Subcutaneous abdominal adipose tissue (tissue), 5 donors: ENCODE data around the gene NEURL2.

Source experiments
- H3K27ac ChIP-seq: one replicate; pipeline ENCODE4 v1.7.0; 2013; ENCODE audit warnings: low read depth, mild to moderate bottlenecking, inconsistent platforms, low read length, moderate library complexity
- H3K27me3 ChIP-seq, 5 donors: one replicate each; pipeline ENCODE4 v1.7.0; 2013; ENCODE audit warnings: low read length in 5 of 5, inconsistent platforms in 1 of 5; ENCODE audit not compliant: control insufficient read depth in 5 of 5, insufficient read depth in 4 of 5
- H3K36me3 ChIP-seq, 5 donors: one replicate each; pipeline ENCODE4 v1.7.0; 2013; ENCODE audit warnings: low read length in 5 of 5; ENCODE audit not compliant: control insufficient read depth in 5 of 5, insufficient read depth in 5 of 5
- H3K4me1 ChIP-seq, 5 donors: one replicate each; pipeline ENCODE4 v1.7.0; 2013; ENCODE audit warnings: low read length in 5 of 5, mild to moderate bottlenecking in 3 of 5, moderate library complexity in 1 of 5; ENCODE audit not compliant: control insufficient read depth in 5 of 5, insufficient read depth in 5 of 5
- H3K4me3 ChIP-seq, 5 donors: one replicate each; pipeline ENCODE4 v1.7.0; 2013; ENCODE audit warnings: low read length in 5 of 5, low read depth in 1 of 5
- H3K9ac ChIP-seq, 5 donors: one replicate each; pipeline ENCODE4 v1.7.0; 2013; ENCODE audit warnings: low read length in 5 of 5, mild to moderate bottlenecking in 4 of 5, moderate library complexity in 3 of 5
- H3K9me3 ChIP-seq, 5 donors: one replicate each; pipeline ENCODE4 v1.7.0; 2013; ENCODE audit warnings: low read length in 5 of 5; ENCODE audit not compliant: control insufficient read depth in 5 of 5
- donor health status: healthy.
- donor health status: healthy.
- donor health status: healthy.
- donor health status: healthy.
- donor health status: healthy.

The NEURL2 gene

DNA sequence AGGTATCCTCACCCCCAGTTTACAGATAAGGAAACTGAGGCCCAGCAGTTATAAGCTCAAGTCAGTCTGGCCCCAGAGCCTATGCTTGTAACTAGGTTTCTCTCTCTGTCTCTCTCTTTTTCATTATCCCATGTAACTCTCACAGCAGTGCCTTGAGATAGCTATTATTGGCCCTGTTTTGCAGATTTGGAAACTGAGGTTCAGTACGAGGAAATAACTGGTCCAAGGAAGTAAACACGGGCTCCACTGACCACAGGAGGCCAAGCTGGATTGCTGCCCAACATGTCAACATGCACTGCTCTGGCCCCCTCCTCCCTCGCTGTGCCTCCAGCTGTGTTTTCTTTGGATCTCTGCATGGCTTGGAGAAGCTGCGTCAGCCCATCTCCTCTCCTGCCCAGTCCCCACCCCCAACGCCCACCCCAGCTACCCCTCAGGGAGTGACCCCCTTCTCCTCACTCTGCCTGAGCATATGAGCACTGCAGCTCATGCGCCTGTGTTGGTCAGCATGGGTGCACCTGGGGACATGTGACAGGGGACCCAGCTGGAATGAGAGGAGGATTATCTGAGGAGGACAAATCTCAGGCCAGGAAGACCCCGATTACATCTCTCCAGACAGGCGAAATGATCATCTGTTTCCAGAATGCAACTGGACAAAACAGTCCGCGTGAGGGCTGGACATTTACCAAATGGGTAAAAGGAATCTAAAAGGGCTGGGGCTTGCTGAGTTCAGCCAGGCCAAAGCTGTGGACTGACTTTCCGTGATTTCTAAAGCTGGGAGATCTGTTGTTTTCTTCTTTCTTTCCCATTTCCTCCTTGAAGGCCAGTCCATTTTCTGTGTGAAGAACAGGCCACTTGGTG, 28.8 kb upstream of the NEURL2 start:
- Histone ChIP-seq H3K4me1 (peaks cover 7 to 59% (median 57%) of the 10 kb centered on the region in 5 donors), H3K9me3 (no peaks in the 10 kb centered on the region), H3K36me3 (no peaks in the 10 kb centered on the region), H3K27ac (peak overlapping the region; percentile 74), H3K9ac (peak overlapping the region; percentile 38 to 60 (median 56)), H3K27me3 (no peaks in the 10 kb centered on the region), H3K4me3 (peak overlapping the region in 4 of 5 donors; percentile 2 to 25 (median 17))

- H3K4me3 ChIP-seq: peak overlapping the region in 1 of 5 donors; percentile 12
Measured at GRCh38 chr20:45918779-45919537, 27.9 kb upstream of the NEURL2 start.

DNA sequence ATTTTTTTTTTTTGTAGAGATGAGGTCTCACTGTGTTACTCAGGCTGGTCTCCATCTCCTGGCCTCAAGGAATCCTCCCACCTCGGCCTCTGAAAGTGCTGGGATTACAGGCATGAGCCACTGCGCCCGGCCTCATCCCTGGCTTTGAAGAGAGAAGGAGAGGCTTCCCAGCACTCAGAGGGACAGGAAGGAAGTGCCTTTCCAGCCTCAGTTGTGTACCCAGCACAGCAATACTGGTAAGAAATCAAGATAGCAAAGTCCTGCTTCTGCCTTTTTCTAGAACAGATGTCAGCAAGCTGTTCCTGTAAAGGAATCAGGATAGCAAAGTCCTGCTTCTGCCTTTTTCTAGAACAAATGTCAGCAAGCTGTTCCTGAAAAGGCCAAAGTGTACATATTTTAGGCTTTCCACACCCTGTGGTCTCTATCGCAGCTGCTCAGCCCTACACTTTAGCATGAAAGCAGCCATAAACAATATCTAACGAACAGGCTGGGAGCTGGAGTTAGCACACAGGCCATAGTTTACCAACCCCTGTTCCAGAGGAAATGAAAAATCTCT, 27.3 kb upstream of the NEURL2 start:
- Histone ChIP-seq H3K4me3 (no peak overlapping the region), H3K9ac (peak overlapping the region in 2 of 5 donors; percentile 16 to 62), H3K36me3 (no peaks in the 10 kb centered on the region), H3K27me3 (no peaks in the 10 kb centered on the region), H3K27ac (peak overlapping the region; percentile 66), H3K4me1 (peaks cover 5 to 55% (median 45%) of the 10 kb centered on the region in 5 donors), H3K9me3 (no peaks in the 10 kb centered on the region)

More at GRCh38 chr20:45918779-45919537, 27.9 kb upstream of the NEURL2 start:
- Histone ChIP-seq H3K27ac (peak overlapping the region; percentile 74), H3K9me3 (no peaks in the 10 kb centered on the region), H3K36me3 (no peaks in the 10 kb centered on the region), H3K4me1 (peaks cover 5 to 58% (median 49%) of the 10 kb centered on the region in 5 donors), H3K27me3 (no peaks in the 10 kb centered on the region), H3K9ac (peak overlapping the region in 1 of 5 donors; percentile 62)

- Histone ChIP-seq H3K4me3 (no peak overlapping the region), H3K9ac (no peak overlapping the region), H3K27ac (peak overlapping the region; percentile 66), H3K9me3 (no peaks in the 10 kb centered on the region), H3K27me3 (no peaks in the 10 kb centered on the region), H3K4me1 (peaks cover 5 to 55% (median 45%) of the 10 kb centered on the region in 5 donors), H3K36me3 (no peaks in the 10 kb centered on the region)
Measured at GRCh38 chr20:45917790-45918141, 26.8 kb upstream of the NEURL2 start.

GRCh38 chr20:45913116-45913515, 22.1 kb upstream of the NEURL2 start:
- H3K9ac ChIP-seq: no peak overlapping the region

GRCh38 chr20:45912344-45912682, 21.3 kb upstream of the NEURL2 start:
- Histone ChIP-seq H3K36me3 (peaks cover 0 to 12% (median 7%) of the 10 kb centered on the region in 5 donors), H3K4me1 (peaks cover 0 to 45% (median 38%) of the 10 kb centered on the region in 5 donors), H3K27me3 (no peaks in the 10 kb centered on the region), H3K27ac (peak overlapping the region; percentile 72), H3K4me3 (peak overlapping the region; percentile 57 to 85 (median 75)), H3K9ac (peak overlapping the region in 3 of 5 donors; percentile 62 to 74 (median 64)), H3K9me3 (no peaks in the 10 kb centered on the region)

More at GRCh38 chr20:45913116-45913515, 22.1 kb upstream of the NEURL2 start:
- Histone ChIP-seq H3K27me3 (no peaks in the 10 kb centered on the region), H3K27ac (peak overlapping the region; percentile 72), H3K4me3 (no peak overlapping the region), H3K36me3 (peaks cover 0 to 5% (median 2%) of the 10 kb centered on the region in 5 donors), H3K9me3 (no peaks in the 10 kb centered on the region), H3K4me1 (peaks cover 0 to 53% (median 42%) of the 10 kb centered on the region in 5 donors)

- Histone ChIP-seq H3K4me3 (peak within 1 kb of the TSS; percentile 72 to 85 (median 75)), H3K27ac (peak within 1 kb of the TSS; percentile 72), H3K4me1 (peaks cover 0 to 42% (median 36%) of the 10 kb centered on the region in 5 donors), H3K9me3 (no peaks in the 10 kb centered on the region), H3K9ac (peak within 1 kb of the TSS in 4 of 5 donors; percentile 56 to 74 (median 63)), H3K36me3 (peaks cover 0 to 16% (median 7%) of the 10 kb centered on the region in 5 donors), H3K27me3 (no peaks in the 10 kb centered on the region)
Measured at GRCh38 chr20:45911486-45912343, 20.7 kb upstream of the NEURL2 start, which contains the start of gene PLTP. PLTP (minus strand) TSS chr20:45912155; CDS start chr20:45911452, 703 bp downstream.

DNA sequence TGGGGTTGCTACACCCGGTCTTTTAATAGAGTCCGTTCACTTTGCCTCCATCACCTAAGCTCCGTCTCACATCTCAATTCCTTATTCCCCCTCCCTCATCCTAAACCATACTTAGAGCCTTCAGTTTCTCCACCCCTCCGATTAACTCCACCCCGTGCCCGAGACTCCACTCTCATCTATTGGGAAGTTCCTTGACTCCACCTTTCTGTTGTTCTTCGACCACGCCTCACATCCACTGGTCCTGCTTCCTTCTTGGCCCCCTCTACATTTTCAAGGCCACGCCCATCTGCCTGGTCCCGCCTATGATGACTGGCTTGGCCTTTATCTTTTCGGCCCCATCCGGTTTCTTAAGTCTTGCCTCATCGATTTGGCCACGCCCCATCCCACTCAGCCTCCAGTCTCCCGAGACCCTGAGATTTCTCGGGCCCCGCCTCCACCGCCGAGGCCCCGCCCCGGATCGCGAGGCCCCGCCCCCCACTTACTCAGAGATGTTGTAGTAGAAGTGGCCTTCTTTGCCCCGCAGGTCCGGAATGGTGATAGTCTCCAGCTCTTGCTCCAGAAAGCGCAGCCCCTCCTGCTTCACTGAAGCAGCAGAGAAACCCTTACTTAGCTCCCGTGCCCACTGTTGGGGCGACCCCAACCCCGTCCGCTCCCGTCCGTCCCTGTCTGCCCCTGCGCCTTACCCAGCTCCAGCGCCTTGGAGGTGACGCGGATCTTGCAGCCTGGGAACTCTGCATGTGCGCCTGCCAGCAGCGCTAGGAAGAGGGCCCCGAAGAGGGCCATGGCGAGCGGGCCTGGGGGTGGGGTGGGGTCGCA, 19.9 kb upstream of the NEURL2 start:
- Histone ChIP-seq H3K36me3 (peaks cover 0 to 20% (median 12%) of the 10 kb centered on the region in 5 donors), H3K4me3 (peak overlapping the region; percentile 72 to 85 (median 75)), H3K27ac (peak overlapping the region; percentile 72), H3K4me1 (peaks cover 0 to 42% (median 36%) of the 10 kb centered on the region in 5 donors), H3K27me3 (no peaks in the 10 kb centered on the region), H3K9ac (peak overlapping the region in 4 of 5 donors; percentile 56 to 74 (median 63)), H3K9me3 (no peaks in the 10 kb centered on the region)
